Astrocyte of the spinal cord (primary cell): Measurements from ENCODE around the gene PLK4.
"Not testable (repeated sequence)": the region's sequence is repeated elsewhere in the genome, so short reads cannot be mapped to it uniquely, and the experiment has no call there.

Experiments
- DNase-seq: peaks from one replicate; pipeline ENCODE4 v3.0.0; 2011; ENCODE audit warnings: low read depth, low spot score
- H3K4me3 ChIP-seq: 2 replicates; pipeline ENCODE4 v1.5.1; 2011; ENCODE audit warnings: low read depth, mild to moderate bottlenecking, low read length, moderate library complexity
- CTCF ChIP-seq: IDR thresholded peaks from 2 replicates; pipeline ENCODE4 v1.5.1; 2012; ENCODE audit warnings: low read depth, mild to moderate bottlenecking, low read length, inconsistent platforms
- in situ Hi-C: cut with HindIII; loops from 2 replicates; pipeline ENCODE4 v1.10.0; 2017; ENCODE audit warnings: low sequenced_read_pairs

PLK4 gene

GRCh38 chr4:127922226-127922625 lies 41.5 kb downstream of the PLK4 start:
- in situ Hi-C loops, result no loop called here
- TF ChIP-seq CTCF, result no peak
- DNase-seq, result no peak
- H3K4me3 ChIP-seq, result no peak overlapping the region

- DNase-seq, H3K4me3 ChIP-seq, in situ Hi-C loops: not testable (repeated sequence)
Measured at GRCh38 chr4:127925720-127926119, 45.0 kb downstream of the PLK4 start.

- H3K4me3 ChIP-seq, result no peak overlapping the region
- in situ Hi-C loops, result no loop called here
- TF ChIP-seq CTCF, result no peak
- DNase-seq, result no peak
Measured at GRCh38 chr4:127930175-127930574, 49.5 kb downstream of the PLK4 start.

- DNase-seq, H3K4me3 ChIP-seq, in situ Hi-C loops: not testable (repeated sequence)
Measured at GRCh38 chr4:127931836-127932235, 51.1 kb downstream of the PLK4 start.

GRCh38 chr4:127936974-127937373 lies 56.3 kb downstream of the PLK4 start:
- in situ Hi-C loops, result no loop called here
- DNase-seq, result peak; percentile 35
- H3K4me3 ChIP-seq, result no peak overlapping the region
- TF ChIP-seq CTCF, result no peak
